Prostate gland (tissue), 2 donors: ENCODE measurements around the gene PECR. TPM values are rescaled to one million over a fixed set of nuclear protein-coding genes. Genes with fewer than 3 reads are reported as not detected.

ENCODE experiments used
- DNase-seq: peaks from one replicate; pipeline ENCODE4 v3.0.0-alpha.2; 2019; ENCODE audit warnings: low spot score
- H3K27ac ChIP-seq, 2 donors: fragments of 200-600 bp; sonication (generic); 2 replicates each; pipeline ENCODE4 v1.5.1; 2017 to 2019
- H3K27me3 ChIP-seq: fragments of 200-600 bp; sonication (generic); replicated peaks from 2 replicates; pipeline ENCODE4 v1.5.1; 2019; ENCODE audit not compliant: insufficient read depth
- H3K36me3 ChIP-seq, 2 donors: fragments of 200-600 bp; sonication (generic); 1 replicate in 1 of 2; 2 replicates in 1 of 2; pipeline versions ENCODE4 v1.5.1 to v1.8.1; 2017 to 2019
- H3K4me1 ChIP-seq: fragments of 200-600 bp; sonication (generic); replicated peaks from 2 replicates; pipeline ENCODE4 v1.5.1; 2019
- H3K4me3 ChIP-seq, 2 donors: fragments of 200-600 bp; sonication (generic); 2 replicates each; pipeline ENCODE4 v1.5.1; 2017 to 2019
- H3K9me3 ChIP-seq: fragments of 200-600 bp; sonication (generic); 2 replicates; pipeline ENCODE4 v1.5.1; 2017
- CTCF ChIP-seq, 4 experiments: fragments of 200-600 bp in 2 of 4; fragments of 450-650 bp in 2 of 4; sonication (generic) in 2 of 4; IDR thresholded peaks; 1 replicate in 3 of 4; 2 replicates in 1 of 4; pipeline ENCODE4 v1.5.1; 2016 to 2019; ENCODE audit warnings: antibody characterized with exemption in 4 of 4, mild to moderate bottlenecking in 2 of 4, moderate library complexity in 2 of 4
- POLR2A ChIP-seq: fragments of 450-650 bp; IDR thresholded peaks from one replicate; pipeline ENCODE4 v1.6.1; 2016; ENCODE audit warnings: antibody characterized with exemption, mild to moderate bottlenecking
- POLR2AphosphoS5 ChIP-seq: sonication (generic); formaldehyde crosslinking; IDR thresholded peaks from one replicate; pipeline ENCODE4 v1.6.1; 2017; ENCODE audit warnings: antibody characterized with exemption
- WGBS: methylation state at CpG from one replicate; pipeline ENCODE4 v1.1.5; 2018; 5-methylcytosine and 5-hydroxymethylcytosine counted together
- intact Hi-C: fragments of 100-400 bp; cut with DNase I; formaldehyde crosslinking; loops from one replicate; pipeline ENCODE4 v1.14.2; 2022
- total RNA-seq, 2 donors: library from RNA; depleted of rRNA; stranded (reverse); fragments of >200 nt; gene quantifications; one replicate each; pipeline ENCODE4 v1.1.0, GENCODE V29; 2016

PECR gene
- total RNA-seq, 2 donors from 2014 or later: 6.9 to 16.3 TPM

- Histone ChIP-seq H3K36me3 (no peaks in the 10 kb centered on the region), H3K27me3 (no peaks in the 10 kb centered on the region), H3K4me1 (no peaks in the 10 kb centered on the region), H3K4me3 (no peak overlapping the region), H3K9me3 (no peaks in the 10 kb centered on the region), H3K27ac (no peak overlapping the region)
- 53% methylated on average over 7 of the region's 7 CpGs for WGBS
- no peak for TF ChIP-seq CTCF (IDR thresholded peaks at IDR 0.05)
- TF ChIP-seq POLR2A: no peak
- no peak for TF ChIP-seq POLR2AphosphoS5
- intact Hi-C loops: no loop called here
- DNase-seq: no peak
Observed at GRCh38 chr2:216057688-216058193, 23.9 kb downstream of the PECR start.

DNA sequence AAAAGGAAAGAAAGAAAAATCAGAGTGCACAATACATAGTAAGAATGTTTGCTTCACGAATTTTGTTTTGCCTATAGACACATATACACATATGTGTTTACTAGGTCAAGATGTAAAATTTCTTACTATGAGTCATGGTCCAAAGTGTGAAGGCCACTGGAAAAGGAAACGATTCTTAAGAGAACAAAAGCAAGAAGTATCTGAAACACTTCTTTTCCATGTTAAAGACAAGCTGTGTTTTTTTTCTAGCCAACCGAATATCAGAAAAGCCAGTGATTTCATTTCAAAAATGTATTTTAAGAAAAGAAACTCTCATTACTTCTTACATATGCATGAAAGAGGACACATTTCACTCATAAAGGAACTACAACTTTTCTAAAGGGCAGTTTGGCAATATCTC is 24.9 kb downstream of the PECR start:
- intact Hi-C loops: no loop called here
- H3K27ac ChIP-seq: no peak overlapping the region
- H3K9me3 ChIP-seq: no peaks in the 10 kb centered on the region
- H3K4me1 ChIP-seq: no peaks in the 10 kb centered on the region
- TF ChIP-seq POLR2AphosphoS5 (no peak), POLR2A (no peak), CTCF (IDR thresholded peaks at IDR 0.05) (no peak)
- H3K4me3 ChIP-seq: no peak overlapping the region
- DNase-seq: no peak
- no peaks in the 10 kb centered on the region for H3K36me3 ChIP-seq
- WGBS: 77% methylated on average over 3 of the region's 3 CpGs
- H3K27me3 ChIP-seq: no peaks in the 10 kb centered on the region

GRCh38 chr2:216055680-216056079 is 25.9 kb downstream of the PECR start:
- H3K4me3 ChIP-seq: no peak overlapping the region
- no peaks in the 10 kb centered on the region for H3K9me3 ChIP-seq
- H3K27ac ChIP-seq: no peak overlapping the region
- no peak for TF ChIP-seq CTCF (IDR thresholded peaks at IDR 0.05)
- no peak for TF ChIP-seq POLR2A
- no peak for TF ChIP-seq POLR2AphosphoS5
- no peak for DNase-seq
- no peaks in the 10 kb centered on the region for H3K27me3 ChIP-seq
- H3K4me1 ChIP-seq: no peaks in the 10 kb centered on the region
- H3K36me3 ChIP-seq: no peaks in the 10 kb centered on the region
- 84% methylated on average over 4 of the region's 4 CpGs for WGBS
- intact Hi-C loops: no loop called here

GRCh38 chr2:216052420-216052819 is 29.2 kb downstream of the PECR start:
- Histone ChIP-seq H3K4me3 (no peak overlapping the region), H3K4me1 (no peaks in the 10 kb centered on the region), H3K27me3 (no peaks in the 10 kb centered on the region), H3K27ac (no peak overlapping the region), H3K36me3 (no peaks in the 10 kb centered on the region), H3K9me3 (no peaks in the 10 kb centered on the region)
- 100% methylated on average over 2 of the region's 2 CpGs for WGBS
- intact Hi-C loops: no loop called here
- DNase-seq: no peak
- no peak for TF ChIP-seq CTCF (IDR thresholded peaks at IDR 0.05)
- no peak for TF ChIP-seq POLR2A
- no peak for TF ChIP-seq POLR2AphosphoS5

GRCh38 chr2:216051350-216051749 is 30.3 kb downstream of the PECR start:
- no peak for DNase-seq
- no peak overlapping the region for H3K4me3 ChIP-seq
- H3K36me3 ChIP-seq: no peaks in the 10 kb centered on the region
- H3K9me3 ChIP-seq: no peaks in the 10 kb centered on the region
- H3K27me3 ChIP-seq: no peaks in the 10 kb centered on the region
- H3K4me1 ChIP-seq: no peaks in the 10 kb centered on the region
- no peak overlapping the region for H3K27ac ChIP-seq
- WGBS: 98% methylated on average over 3 of the region's 3 CpGs
- intact Hi-C loops: no loop called here
- TF ChIP-seq POLR2AphosphoS5: no peak
- no peak for TF ChIP-seq POLR2A
- TF ChIP-seq CTCF (IDR thresholded peaks at IDR 0.05): no peak
